ENCODE measurements around the gene IL18BP.

DNA sequence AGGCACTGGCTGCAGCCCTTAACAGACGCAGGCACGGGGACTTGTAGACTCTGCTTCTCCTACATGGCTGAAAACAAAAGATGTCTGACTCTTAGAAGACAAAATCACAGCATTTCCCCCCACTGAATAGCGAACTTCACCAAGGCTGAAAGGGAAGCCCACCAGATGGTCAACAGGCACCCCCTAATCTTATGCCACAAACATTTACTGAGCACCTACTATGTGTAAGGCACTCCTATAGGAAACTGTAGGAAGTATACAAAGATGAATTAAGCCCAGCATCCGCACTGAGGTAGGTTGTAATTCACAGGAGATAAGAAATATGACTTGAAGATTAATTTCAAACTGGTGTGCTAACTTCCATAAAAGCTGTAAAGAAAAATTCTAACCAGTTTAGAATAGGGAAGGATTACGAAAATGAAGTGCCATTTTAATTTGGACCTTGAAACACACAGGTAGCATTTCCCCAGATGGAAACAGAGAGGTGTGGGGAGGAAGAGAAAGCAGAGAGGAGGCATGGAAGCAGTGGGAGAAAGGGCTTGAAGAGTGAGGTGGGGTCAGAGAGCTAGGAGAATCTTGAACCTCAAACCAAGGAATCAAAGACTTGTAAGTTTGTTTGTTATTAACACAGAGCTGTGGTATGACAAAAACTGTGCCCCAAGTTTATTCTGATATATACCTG is 43.5 kb downstream of the IL18BP start:
- TF ChIP-seq EZH2 (IDR thresholded peaks at IDR 0.05; ENCODE audit: low read depth) (no peak), CTCF (conservative IDR thresholded peaks at IDR 0.05) (no peak)
